Measurements from ENCODE around the gene ARHGAP9.

DNA sequence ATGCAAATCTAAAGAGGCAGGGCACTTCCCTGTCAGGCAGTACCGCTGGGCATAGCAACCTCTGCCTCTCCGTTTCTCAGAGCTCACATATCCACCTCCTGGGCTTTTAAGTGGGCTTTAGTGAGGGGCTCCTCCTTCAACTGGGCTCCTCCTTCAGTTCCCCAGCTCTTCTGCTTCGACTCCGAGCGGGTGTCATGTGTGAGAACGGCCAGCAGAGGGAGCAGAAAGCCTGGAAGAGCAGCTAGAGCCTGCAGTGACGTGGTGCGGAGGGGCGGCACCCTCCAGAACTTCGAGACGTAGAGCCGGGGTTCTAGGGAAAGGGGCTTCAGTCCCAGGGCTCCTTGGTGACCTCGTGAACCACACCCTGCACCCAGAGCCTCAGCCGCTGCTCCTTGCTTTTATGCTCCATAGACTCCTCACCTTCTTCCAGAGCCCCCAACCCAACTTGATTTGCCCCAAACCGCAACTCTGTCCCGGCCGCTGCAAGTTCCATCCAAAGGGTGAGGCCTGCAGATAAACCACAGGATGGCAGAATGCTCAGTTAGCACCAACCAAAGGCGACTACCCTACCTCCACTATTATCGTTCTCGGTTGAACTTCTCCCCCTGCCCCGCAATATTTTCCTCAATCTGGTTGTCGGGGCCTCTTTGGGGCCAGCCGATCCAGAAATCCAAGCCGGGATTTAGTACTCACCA is 20.5 kb downstream of the ARHGAP9 start:
- TF ChIP-seq ZNF274 (IDR thresholded peaks at IDR 0.05; ENCODE audit: low read depth, low read length) (no peak), YY1 (IDR thresholded peaks at IDR 0.05; ENCODE audit: insufficient read depth, insufficient read length) (no peak), SUZ12 (IDR thresholded peaks at IDR 0.05; ENCODE audit: extremely low read depth, insufficient read depth, insufficient read length) (no peak)
